Osteoblast (primary cell): Measurements from ENCODE around the gene ZBTB21. TPM values are rescaled to one million over a fixed set of nuclear protein-coding genes. Genes with fewer than 3 reads are reported as not detected.

ENCODE experiments used
- DNase-seq: peaks from one replicate; pipeline ENCODE4 v3.0.0; 2011; ENCODE audit warnings: low spot score, mixed read lengths; ENCODE audit not compliant: insufficient read length; ENCODE audit errors: missing footprints
- H2AFZ ChIP-seq: 2 replicates; pipeline ENCODE4 v1.6.0; 2011; ENCODE audit warnings: mild to moderate bottlenecking, low read length
- H3K27ac ChIP-seq: 2 replicates; pipeline ENCODE4 v1.5.1; 2011; ENCODE audit warnings: mild to moderate bottlenecking, low read depth, low read length, moderate library complexity
- H3K27me3 ChIP-seq: 2 replicates; pipeline ENCODE4 v1.6.0; 2012; ENCODE audit warnings: mild to moderate bottlenecking, control low read depth, inconsistent platforms, low read length, moderate library complexity; ENCODE audit not compliant: insufficient read depth
- H3K36me3 ChIP-seq: 2 replicates; pipeline ENCODE4 v1.5.1; 2011; ENCODE audit warnings: mild to moderate bottlenecking, low read length, control low read depth, moderate library complexity; ENCODE audit not compliant: insufficient read depth
- H3K4me1 ChIP-seq: 2 replicates; pipeline ENCODE4 v1.5.1; 2011; ENCODE audit warnings: mild to moderate bottlenecking, low read length, control low read depth, moderate library complexity; ENCODE audit not compliant: insufficient read depth
- H3K4me2 ChIP-seq: 2 replicates; pipeline ENCODE4 v1.6.0; 2011; ENCODE audit warnings: mild to moderate bottlenecking, low read length; ENCODE audit not compliant: insufficient read depth
- H3K4me3 ChIP-seq: fragments of 200-600 bp; sonication (generic); 3 replicates; pipeline ENCODE4 v1.5.1; 2012; ENCODE audit warnings: mild to moderate bottlenecking, low read length, inconsistent platforms; ENCODE audit not compliant: insufficient read depth
- H3K79me2 ChIP-seq: 2 replicates; pipeline ENCODE4 v1.6.0; 2012; ENCODE audit warnings: mild to moderate bottlenecking, low read length, control low read depth, inconsistent platforms; ENCODE audit not compliant: insufficient read depth
- H3K9me3 ChIP-seq: 2 replicates; pipeline ENCODE4 v1.5.1; 2011; ENCODE audit warnings: low read depth, low read length, control low read depth
- H4K20me1 ChIP-seq: 2 replicates; pipeline ENCODE4 v1.6.0; 2012; ENCODE audit warnings: mild to moderate bottlenecking, low read length, control low read depth; ENCODE audit not compliant: insufficient read depth
- total RNA-seq: library from RNA; depleted of rRNA; stranded (reverse); fragments of >200 nt; gene quantifications from 2 replicates; pipeline ENCODE4 v1.2.3, GENCODE V29; 2012
- TF ChIP-seq, protein P1 (sequence below): IDR thresholded peaks from 2 replicates; pipeline ENCODE4 v1.5.1; 2011; ENCODE audit warnings: mild to moderate bottlenecking, low read depth, low read length, moderate library complexity; ENCODE audit errors: extremely low read depth

Gene ZBTB21
- total RNA-seq, 1 donor: 12.7 TPM

DNA sequence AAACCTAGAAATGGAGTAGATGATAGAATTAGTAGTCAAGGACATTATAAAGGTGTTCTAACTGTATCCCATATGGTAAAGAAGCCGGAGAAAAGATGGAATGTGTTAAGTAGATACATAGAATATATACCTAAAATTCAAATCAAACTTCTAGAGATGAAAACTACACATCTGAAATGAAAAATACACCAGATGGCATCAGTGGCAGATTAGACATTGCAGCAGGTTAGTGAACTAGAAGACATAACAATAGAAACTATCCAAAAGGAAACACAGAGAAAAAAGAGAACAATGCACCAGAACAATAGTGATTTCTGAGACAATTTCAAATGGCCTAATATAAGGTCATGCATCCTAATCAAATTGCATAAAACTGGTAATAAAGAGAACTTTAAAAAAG is 26.9 kb downstream of the ZBTB21 start:
- no peak overlapping the region for H3K27ac ChIP-seq
- H3K4me3 ChIP-seq: no peak overlapping the region
- no peaks in the 10 kb centered on the region for H3K36me3 ChIP-seq
- H3K4me1 ChIP-seq: no peaks in the 10 kb centered on the region
- TF ChIP-seq, protein P1, sequence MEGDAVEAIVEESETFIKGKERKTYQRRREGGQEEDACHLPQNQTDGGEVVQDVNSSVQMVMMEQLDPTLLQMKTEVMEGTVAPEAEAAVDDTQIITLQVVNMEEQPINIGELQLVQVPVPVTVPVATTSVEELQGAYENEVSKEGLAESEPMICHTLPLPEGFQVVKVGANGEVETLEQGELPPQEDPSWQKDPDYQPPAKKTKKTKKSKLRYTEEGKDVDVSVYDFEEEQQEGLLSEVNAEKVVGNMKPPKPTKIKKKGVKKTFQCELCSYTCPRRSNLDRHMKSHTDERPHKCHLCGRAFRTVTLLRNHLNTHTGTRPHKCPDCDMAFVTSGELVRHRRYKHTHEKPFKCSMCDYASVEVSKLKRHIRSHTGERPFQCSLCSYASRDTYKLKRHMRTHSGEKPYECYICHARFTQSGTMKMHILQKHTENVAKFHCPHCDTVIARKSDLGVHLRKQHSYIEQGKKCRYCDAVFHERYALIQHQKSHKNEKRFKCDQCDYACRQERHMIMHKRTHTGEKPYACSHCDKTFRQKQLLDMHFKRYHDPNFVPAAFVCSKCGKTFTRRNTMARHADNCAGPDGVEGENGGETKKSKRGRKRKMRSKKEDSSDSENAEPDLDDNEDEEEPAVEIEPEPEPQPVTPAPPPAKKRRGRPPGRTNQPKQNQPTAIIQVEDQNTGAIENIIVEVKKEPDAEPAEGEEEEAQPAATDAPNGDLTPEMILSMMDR: no peak
- no peak for DNase-seq
- no peaks in the 10 kb centered on the region for H3K79me2 ChIP-seq
- H3K27me3 ChIP-seq: no peaks in the 10 kb centered on the region
- H3K9me3 ChIP-seq: no peaks in the 10 kb centered on the region
- H2AFZ ChIP-seq: no peak overlapping the region
- no peaks in the 10 kb centered on the region for H4K20me1 ChIP-seq
- no peak overlapping the region for H3K4me2 ChIP-seq

- Histone ChIP-seq H3K4me2 (no peak overlapping the region), H4K20me1 (no peaks in the 10 kb centered on the region)
- no peak for DNase-seq
These were observed 29.6 kb downstream of the ZBTB21 start for GRCh38 chr21:41980561-41980960.

GRCh38 chr21:41979751-41980369 is 30.3 kb downstream of the ZBTB21 start:
- TF ChIP-seq, protein P1: no peak

More at GRCh38 chr21:41980561-41980960, 29.6 kb downstream of the ZBTB21 start:
- Histone ChIP-seq H3K4me1 (no peaks in the 10 kb centered on the region), H3K9me3 (no peaks in the 10 kb centered on the region), H3K36me3 (no peaks in the 10 kb centered on the region), H3K27me3 (no peaks in the 10 kb centered on the region), H3K27ac (no peak overlapping the region), H3K4me3 (no peak overlapping the region), H2AFZ (no peak overlapping the region), H3K79me2 (no peaks in the 10 kb centered on the region)
- TF ChIP-seq, protein P1: no peak

GRCh38 chr21:41979335-41979734 is 30.8 kb downstream of the ZBTB21 start:
- H3K27ac ChIP-seq: no peak overlapping the region
- TF ChIP-seq, protein P1: no peak

More at GRCh38 chr21:41979751-41980369, 30.3 kb downstream of the ZBTB21 start:
- no peak overlapping the region for H3K4me3 ChIP-seq
- no peaks in the 10 kb centered on the region for H4K20me1 ChIP-seq
- H3K27me3 ChIP-seq: no peaks in the 10 kb centered on the region
- H3K79me2 ChIP-seq: no peaks in the 10 kb centered on the region
- no peak for DNase-seq
- no peak overlapping the region for H2AFZ ChIP-seq
- no peaks in the 10 kb centered on the region for H3K9me3 ChIP-seq
- H3K4me1 ChIP-seq: no peaks in the 10 kb centered on the region
- no peak overlapping the region for H3K4me2 ChIP-seq
- H3K27ac ChIP-seq: no peak overlapping the region
- no peaks in the 10 kb centered on the region for H3K36me3 ChIP-seq

More at GRCh38 chr21:41979335-41979734, 30.8 kb downstream of the ZBTB21 start:
- Histone ChIP-seq H3K4me1 (no peaks in the 10 kb centered on the region), H3K27me3 (no peaks in the 10 kb centered on the region), H3K9me3 (no peaks in the 10 kb centered on the region), H3K4me3 (no peak overlapping the region), H3K4me2 (no peak overlapping the region), H3K79me2 (no peaks in the 10 kb centered on the region), H4K20me1 (no peaks in the 10 kb centered on the region), H3K36me3 (no peaks in the 10 kb centered on the region), H2AFZ (no peak overlapping the region)
- no peak for DNase-seq
